ENCODE data around the gene DIAPH2. TPM values are rescaled to one million over a fixed set of nuclear protein-coding genes. Genes with fewer than 3 reads are reported as not detected.

Gene DIAPH2
- total RNA-seq, 2 donors from 2014 or later: 21.5 to 51.8 TPM

- peaks cover 18% of the 10 kb centered on the region for H3K9me3 Mint-ChIP-seq
- no peak for DNase-seq
- H3K4me3 Mint-ChIP-seq: no peak overlapping the region
- peaks cover 16% of the 10 kb centered on the region for H3K4me1 Mint-ChIP-seq
- no peaks in the 10 kb centered on the region for H3K36me3 ChIP-seq (ENCODE audit: control insufficient read depth, insufficient read depth, low read length)
- peaks cover 9% of the 10 kb centered on the region for H3K9me3 ChIP-seq (ENCODE audit: control insufficient read depth, low read length)
- no peaks in the 10 kb centered on the region for H3K27me3 Mint-ChIP-seq (ENCODE audit: insufficient read depth)
- H3K27ac ChIP-seq (ENCODE audit: low read depth, low read length): no peak overlapping the region
- H3K27ac Mint-ChIP-seq: no peak overlapping the region
- 92 to 96% methylated on average over 2 to 3 of the region's 4 CpGs for WGBS, 2 experiments (ENCODE audit: insufficient coverage in 1 of 2, insufficient read length in 1 of 2)
- H3K9ac ChIP-seq (ENCODE audit: extremely low read depth, low read length, poor library complexity, severe bottlenecking): no peak overlapping the region
- H3K4me1 ChIP-seq (ENCODE audit: control insufficient read depth, insufficient read depth, low read length): no peaks in the 10 kb centered on the region
- H3K36me3 Mint-ChIP-seq (ENCODE audit: low read depth): peaks cover 14% of the 10 kb centered on the region
- H3K4me3 ChIP-seq (ENCODE audit: low read length): no peak overlapping the region
- H3K27me3 ChIP-seq (ENCODE audit: control insufficient read depth, insufficient read depth, low read length, poor library complexity, severe bottlenecking): no peaks in the 10 kb centered on the region
- no peak for TF ChIP-seq CTCF (conservative IDR thresholded peaks at IDR 0.05)
Measured at GRCh38 chrX:97175147-97175546, 490.5 kb downstream of the DIAPH2 start.

- Histone ChIP-seq H3K36me3 (ENCODE audit: control insufficient read depth, insufficient read depth, low read length) (no peaks in the 10 kb centered on the region), H3K9me3 (ENCODE audit: control insufficient read depth, low read length) (no peaks in the 10 kb centered on the region), H3K27ac (ENCODE audit: low read depth, low read length) (no peak overlapping the region), H3K4me3 (ENCODE audit: low read length) (no peak overlapping the region), H3K9ac (ENCODE audit: extremely low read depth, low read length, poor library complexity, severe bottlenecking) (no peak overlapping the region), H3K27me3 (ENCODE audit: control insufficient read depth, insufficient read depth, low read length, poor library complexity, severe bottlenecking) (no peaks in the 10 kb centered on the region), H3K4me1 (ENCODE audit: control insufficient read depth, insufficient read depth, low read length) (no peaks in the 10 kb centered on the region)
- Mint-ChIP-seq H3K27me3 (ENCODE audit: insufficient read depth) (no peaks in the 10 kb centered on the region), H3K9me3 (no peaks in the 10 kb centered on the region), H3K27ac (no peak overlapping the region), H3K4me3 (no peak overlapping the region), H3K36me3 (ENCODE audit: low read depth) (no peaks in the 10 kb centered on the region), H3K4me1 (peaks cover 7% of the 10 kb centered on the region)
- no peak for DNase-seq
- no peak for TF ChIP-seq CTCF (conservative IDR thresholded peaks at IDR 0.05)
- no CpG with 5 or more reads among the region's 2 CpGs for WGBS, 2 experiments (ENCODE audit: insufficient coverage in 1 of 2, insufficient read length in 1 of 2)
Measured at GRCh38 chrX:97189668-97190067, 505.0 kb downstream of the DIAPH2 start.

- peaks cover 25% of the 10 kb centered on the region for H3K36me3 Mint-ChIP-seq (ENCODE audit: low read depth)
- Histone ChIP-seq H3K4me1 (ENCODE audit: control insufficient read depth, insufficient read depth, low read length) (no peaks in the 10 kb centered on the region), H3K9me3 (ENCODE audit: control insufficient read depth, low read length) (no peaks in the 10 kb centered on the region), H3K36me3 (ENCODE audit: control insufficient read depth, insufficient read depth, low read length) (no peaks in the 10 kb centered on the region), H3K27me3 (ENCODE audit: control insufficient read depth, insufficient read depth, low read length, poor library complexity, severe bottlenecking) (no peaks in the 10 kb centered on the region), H3K9ac (ENCODE audit: extremely low read depth, low read length, poor library complexity, severe bottlenecking) (no peak overlapping the region), H3K27ac (ENCODE audit: low read depth, low read length) (no peak overlapping the region), H3K4me3 (ENCODE audit: low read length) (no peak overlapping the region)
- peaks cover 12% of the 10 kb centered on the region for H3K4me1 Mint-ChIP-seq
- WGBS, 2 experiments (ENCODE audit: insufficient coverage in 1 of 2, insufficient read length in 1 of 2): 100% methylated on average over 1 of the region's 2 CpGs; no CpG with 5 or more reads in 1 of the 2 experiments
- DNase-seq: no peak
- H3K4me3 Mint-ChIP-seq: no peak overlapping the region
- H3K27me3 Mint-ChIP-seq (ENCODE audit: insufficient read depth): no peaks in the 10 kb centered on the region
- no peak overlapping the region for H3K27ac Mint-ChIP-seq
- H3K9me3 Mint-ChIP-seq: peaks cover 35% of the 10 kb centered on the region
- TF ChIP-seq CTCF (conservative IDR thresholded peaks at IDR 0.05): no peak
Measured at GRCh38 chrX:97199501-97199900, 514.9 kb downstream of the DIAPH2 start.
